Fibroblast of skin of scalp (primary cell): Measurements from ENCODE around the gene ADGRG7.
"Not testable (repeated sequence)": the region's sequence is repeated elsewhere in the genome, so short reads cannot be mapped to it uniquely, and the experiment has no call there.

Experiments used
- DNase-seq: peaks from one replicate; pipeline ENCODE4 v3.0.0-alpha.2; 2013

Gene ADGRG7

GRCh38 chr3:100647657-100648056 lies 38.3 kb downstream of the ADGRG7 start:
- DNase-seq: peak; percentile 46

DNA sequence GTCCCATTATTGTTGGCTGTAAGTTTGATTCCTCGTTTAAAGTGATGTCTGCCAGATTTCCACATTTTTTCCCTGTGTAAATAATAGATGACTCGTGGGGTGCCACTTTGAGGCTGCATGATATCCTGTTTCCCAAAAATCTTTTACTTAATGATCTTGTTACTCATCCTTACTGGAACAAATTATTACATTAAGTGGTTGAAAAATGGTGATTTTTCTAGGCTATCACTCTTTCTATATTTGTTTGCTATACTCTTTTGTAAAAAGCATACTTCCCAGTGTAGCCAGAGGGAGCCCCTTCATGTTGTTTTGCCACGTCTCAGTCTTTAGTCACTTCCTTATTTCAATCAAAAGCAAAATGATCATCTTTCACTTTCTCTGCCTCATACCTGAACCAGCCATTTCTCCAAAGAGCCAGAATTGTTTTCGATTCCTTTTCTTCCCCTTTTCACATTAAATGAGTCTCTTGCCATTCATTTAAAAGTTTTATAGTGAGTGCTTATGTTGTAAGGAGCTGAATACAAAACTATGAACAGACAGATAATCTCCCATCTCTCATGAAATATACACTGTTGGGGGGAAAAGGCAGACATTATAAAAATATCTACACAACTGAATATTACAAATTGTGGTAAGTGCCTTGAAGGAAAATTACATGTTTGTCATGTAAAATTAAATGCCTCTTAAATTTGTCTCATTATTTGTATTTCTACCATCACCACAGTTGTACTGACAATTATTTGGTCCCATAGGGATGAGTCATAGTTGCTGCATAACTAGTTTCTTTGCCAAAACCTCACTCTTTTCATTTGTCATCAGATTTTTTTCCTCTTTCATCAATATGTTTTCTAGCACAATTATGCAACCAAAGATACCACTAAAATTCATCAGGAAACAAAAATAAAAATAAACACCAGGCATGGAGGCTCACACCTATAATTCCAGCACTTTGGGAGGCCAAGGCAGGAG lies 41.5 kb downstream of the ADGRG7 start:
- peak; percentile 79 for DNase-seq

DNA sequence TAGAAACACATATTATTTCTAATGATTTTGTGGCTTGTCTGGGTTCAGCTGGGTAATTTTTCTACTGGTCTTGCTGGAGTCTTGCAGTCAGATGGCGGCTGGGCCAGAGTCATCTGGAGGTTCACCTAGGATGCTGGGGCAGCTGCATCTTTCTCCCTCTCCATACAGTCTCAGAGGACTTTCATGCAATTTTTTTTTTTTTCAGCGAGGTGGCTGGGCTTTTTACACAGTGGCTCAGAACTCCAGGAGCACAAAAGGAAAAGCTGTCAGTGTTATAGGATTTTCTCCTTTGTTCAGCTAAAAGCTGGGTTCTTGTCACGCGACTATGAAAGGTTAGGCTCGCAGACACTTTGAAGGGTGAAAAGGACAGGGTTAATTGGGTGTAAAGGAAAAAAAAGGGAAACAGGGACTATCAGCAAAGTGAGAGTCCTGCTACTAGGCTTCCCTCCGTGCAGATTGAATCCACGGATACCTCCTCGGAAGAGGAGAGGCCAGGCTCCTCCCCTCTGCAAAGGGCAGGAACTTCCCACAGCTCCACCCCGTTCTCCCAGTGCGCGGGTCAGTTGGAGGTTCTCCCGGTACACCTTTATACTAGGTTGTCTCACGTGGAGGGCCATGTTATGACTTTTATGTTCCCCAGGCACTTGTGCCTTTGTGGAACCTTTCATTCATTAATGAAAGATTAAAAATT lies 44.3 kb downstream of the ADGRG7 start:
- DNase-seq: no peak

- no peak for DNase-seq
Observed at GRCh38 chr3:100656945-100657344, 47.5 kb downstream of the ADGRG7 start.

DNA sequence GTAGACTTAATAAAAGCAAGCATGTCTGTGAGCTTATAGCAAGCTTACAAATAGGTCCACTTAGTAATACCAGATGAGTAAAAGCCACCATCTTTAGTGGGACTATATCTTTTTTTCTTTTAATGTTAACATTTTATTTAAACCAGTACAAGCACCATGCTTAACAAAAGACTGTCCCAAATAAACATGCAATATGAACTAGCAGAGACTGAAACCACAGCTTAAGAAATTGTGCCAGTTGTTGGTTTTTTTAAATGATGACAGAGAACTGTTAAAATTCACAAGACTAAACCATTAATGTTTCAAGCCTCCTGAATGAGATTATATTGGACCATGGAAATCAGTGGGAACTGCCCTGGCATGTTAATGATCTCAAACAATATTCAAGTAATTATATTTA lies 51.9 kb downstream of the ADGRG7 start:
- not testable (repeated sequence) for DNase-seq

- DNase-seq: no peak
Observed at GRCh38 chr3:100662113-100662823, 52.9 kb downstream of the ADGRG7 start.

DNA sequence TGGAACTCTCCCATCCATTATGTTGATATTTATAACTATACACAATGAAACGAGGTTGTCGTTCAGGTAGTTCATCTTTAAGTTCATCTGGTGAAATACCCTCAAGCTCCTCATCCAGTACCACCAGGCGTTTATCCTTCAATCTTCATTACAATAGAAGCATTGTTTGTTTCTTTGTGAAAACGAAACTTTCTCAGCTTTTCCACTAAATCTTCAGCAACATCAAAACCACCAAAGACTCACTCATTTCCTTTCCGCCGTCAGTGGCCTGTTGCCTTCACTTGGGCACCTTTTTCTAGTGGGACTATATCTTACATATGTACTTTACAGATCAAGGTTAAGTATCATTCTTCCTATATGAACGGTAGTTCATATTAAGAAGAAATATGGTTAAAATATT lies 55.8 kb downstream of the ADGRG7 start:
- DNase-seq: no peak

DNA sequence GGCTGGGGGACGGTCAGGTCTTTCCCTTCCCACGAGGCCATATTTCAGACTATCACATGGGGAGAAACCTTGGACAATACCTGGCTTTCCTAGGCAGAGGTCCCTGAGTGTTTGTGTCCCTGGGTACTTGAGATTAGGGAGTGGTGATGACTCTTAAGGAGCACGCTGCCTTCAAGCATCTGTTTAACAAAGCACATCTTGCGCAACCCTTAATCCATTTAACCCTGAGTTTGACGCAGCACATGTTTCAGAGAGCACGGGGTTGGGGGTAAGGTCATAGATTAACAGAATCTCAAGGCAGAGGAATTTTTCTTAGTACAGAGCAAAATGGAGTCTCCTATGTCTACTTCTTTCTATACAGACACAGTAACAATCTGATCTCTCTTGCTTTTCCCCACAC lies 57.3 kb downstream of the ADGRG7 start:
- DNase-seq: not testable (repeated sequence)

DNA sequence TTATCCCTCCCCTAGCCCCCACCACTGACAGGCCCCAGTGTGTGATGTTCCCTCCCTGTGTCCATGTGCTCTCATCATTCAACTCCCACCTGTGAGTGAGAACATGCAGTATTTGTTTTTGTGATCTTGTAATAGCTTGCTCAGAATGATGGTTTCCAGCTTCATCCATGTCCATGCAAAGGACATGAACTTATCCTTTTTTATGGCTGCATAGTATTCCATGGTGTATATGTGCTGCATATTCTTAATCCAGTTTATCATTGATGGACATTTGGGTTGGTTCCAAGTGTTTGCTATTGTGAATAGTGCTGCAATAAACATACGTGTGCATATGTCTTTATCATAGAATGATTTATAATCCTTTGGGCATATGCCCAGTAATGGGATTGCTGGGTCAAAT lies 57.9 kb downstream of the ADGRG7 start:
- not testable (repeated sequence) for DNase-seq

DNA sequence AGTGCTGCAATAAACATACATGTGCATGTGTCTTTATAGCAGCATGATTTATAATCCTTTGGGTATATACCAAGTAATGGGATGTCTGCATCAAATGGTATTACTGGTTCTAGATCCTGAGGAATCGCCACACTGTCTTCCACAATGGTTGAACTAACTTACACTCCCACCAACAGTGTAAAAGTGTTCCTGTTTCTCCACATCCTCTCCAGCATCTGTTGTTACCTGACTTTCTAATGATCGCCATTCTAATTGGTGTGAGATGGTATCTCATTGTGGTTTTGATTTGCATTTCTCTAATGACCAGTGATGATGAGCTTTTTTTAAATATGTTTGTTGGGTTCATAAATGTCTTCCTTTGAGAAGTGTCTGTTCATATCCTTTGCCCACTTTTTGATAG lies 61.6 kb downstream of the ADGRG7 start:
- not testable (repeated sequence) for DNase-seq

- DNase-seq: no peak
Observed at GRCh38 chr3:100681496-100681895, 72.1 kb downstream of the ADGRG7 start.

DNA sequence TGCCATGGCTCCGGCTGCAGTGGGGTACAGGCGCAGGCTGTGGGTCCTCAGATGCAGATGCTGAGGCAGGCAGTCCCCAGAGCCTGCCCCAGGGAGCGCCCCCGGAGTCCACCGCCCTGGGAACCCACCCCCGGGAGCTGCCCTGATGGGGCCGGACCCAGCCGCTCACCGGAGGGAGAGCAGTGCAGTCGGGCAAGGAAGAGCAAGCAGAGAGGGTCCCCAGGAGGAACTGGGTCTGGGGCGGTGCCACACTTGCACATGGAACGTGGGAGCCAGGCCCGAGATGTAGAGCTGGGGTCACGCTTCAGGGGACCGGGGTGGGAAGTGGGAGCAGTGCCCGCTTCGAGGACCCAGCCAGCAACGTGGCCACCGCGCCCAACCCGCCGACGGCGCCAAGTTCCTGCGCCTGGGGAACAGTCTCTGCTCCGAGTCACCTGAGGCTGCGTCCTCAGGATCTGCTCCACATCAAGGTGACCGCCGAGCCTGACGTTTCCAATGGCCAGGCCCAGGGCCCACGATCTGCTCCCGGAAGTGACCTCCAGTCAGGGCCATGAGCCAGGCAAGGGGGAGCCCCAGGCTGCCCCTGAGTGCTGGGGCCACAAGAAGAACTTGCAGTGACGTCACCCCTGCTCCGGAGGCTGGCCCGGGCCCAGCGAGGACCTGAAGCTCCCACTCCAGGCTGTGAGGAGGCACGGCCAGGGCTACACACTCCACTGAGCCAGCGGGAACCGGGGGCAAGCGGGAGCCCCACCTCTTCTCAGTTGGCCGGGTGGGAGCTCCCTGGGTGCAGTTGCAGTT lies 72.9 kb downstream of the ADGRG7 start:
- peak; percentile 6 for DNase-seq

GRCh38 chr3:100682854-100683760 lies 73.7 kb downstream of the ADGRG7 start:
- DNase-seq: no peak

DNA sequence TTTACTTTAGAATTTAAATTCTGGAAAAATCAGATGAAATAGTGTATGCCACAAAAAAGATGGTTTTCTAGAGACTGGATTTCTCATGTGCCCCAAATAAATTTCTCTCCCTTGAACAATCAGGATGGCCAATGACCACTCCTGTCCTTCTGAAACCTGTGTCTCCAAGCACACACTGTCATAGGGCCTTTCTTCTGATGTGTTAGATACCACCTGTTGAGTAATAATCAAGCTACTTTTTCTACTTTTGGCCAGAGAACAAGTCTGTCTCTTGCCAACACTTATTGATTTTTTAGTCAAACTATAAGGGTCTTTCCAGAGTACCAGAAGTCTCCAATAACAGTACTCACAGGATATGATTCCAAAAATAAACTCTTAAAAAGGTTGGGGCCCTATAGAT lies 83.8 kb downstream of the ADGRG7 start:
- no peak for DNase-seq

DNA sequence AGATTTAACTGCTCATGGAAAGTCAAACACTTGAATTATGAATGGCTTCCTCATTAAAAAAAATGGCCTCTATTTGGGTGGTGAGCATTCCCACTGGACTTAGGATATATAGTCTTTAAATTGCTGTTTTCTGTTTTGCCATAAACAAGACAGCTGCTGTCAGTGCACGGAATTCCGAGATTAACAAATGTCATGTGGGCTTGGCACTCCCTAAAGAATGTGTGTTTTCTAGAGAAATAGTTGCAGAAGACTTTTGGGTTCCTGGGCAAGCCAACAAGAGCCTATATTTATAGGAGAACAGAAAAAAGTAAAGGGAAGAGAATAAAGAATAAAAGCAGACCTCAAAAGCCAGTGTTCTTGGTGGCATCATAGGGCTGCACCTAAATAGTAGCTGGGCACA lies 86.3 kb downstream of the ADGRG7 start:
- no peak for DNase-seq

DNA sequence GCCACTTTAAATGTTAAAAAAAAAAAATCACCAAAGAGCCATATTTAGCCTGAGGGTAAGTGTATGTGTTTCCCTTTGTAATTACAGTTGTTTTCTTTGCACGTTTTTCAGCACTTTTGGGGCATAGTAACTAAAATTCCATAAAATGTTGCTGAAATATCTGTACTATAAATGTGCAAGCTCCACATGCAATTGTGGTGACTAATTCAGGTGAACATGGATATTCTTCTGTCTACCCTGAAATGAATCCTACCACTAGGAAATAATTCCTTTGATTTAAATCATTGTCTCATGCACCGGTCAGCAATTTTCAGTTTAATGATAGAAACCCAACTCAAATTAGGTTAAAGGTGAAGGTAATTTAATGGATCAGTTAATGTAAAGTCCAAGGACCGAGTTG lies 86.8 kb downstream of the ADGRG7 start:
- DNase-seq: no peak

- no peak for DNase-seq
Observed at GRCh38 chr3:100697172-100697571, 87.8 kb downstream of the ADGRG7 start.

DNA sequence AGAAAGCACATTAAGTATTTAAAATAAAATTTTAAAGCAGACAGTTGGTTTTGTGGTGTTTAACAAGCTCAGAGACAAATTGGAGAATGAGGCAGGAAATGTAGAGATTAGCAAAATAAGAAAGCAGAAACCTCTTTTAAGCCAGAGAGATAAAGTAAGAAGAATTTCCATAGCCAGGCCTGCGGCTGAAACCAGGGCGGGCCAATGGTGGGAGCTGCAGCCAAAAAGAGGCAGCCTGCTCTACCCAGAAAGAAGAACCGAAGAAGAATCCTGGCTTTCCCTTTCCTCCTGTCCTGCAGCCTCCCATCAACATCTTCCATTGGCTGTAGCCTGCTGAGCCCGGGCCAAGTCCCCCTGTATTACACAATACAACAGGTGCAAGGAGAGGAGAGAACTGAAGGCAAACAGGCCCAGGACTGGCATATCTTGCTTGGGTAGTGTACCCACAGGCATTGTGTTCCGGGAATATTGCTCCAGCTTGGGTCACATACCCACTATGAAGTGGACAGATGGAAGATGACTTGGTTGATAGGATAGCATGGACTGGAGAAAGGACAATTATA lies 88.4 kb downstream of the ADGRG7 start:
- no peak for DNase-seq

DNA sequence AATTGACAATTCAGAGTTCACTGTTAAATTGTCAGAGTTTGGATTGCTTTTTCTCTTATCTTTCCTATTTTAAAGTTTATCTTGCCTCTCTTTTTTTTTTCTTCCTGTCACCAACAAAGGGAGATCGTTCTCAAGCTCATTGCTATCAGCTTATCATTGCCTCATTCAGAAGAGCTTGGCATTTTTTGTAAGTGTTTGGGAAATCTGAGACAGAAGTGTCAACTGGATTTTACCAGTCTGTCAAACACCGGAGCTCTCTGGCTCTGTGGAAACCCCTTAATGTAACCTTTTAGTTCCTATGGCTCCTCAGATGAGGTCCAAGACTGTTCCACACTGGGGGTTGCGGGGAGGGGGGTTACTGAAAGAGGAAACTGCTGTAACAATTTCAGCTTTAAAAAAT lies 89.3 kb downstream of the ADGRG7 start:
- DNase-seq: no peak

DNA sequence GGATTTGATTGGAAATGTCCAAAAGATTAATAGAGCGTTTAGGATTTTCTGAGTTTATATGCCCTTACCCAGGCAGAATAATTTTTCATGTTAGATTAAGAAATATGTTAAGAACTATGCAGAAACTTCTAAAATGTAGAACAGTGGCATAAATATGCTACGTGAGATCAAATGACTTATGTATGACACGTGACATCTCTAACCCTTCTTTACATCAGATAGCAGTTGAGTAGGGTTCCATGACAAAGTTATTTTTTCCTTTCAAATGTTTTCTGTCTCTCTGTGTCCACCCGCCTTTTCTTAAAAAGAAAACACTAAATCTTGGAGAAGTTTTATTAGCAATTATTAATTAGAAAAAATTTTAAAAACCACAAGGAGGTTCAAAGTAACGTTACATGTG lies 91.3 kb downstream of the ADGRG7 start:
- DNase-seq: no peak
